ENCODE data around the gene TMEM259.

Gene TMEM259

GRCh38 chr19:1001538-1002166 is 19.3 kb downstream of the TMEM259 start:
- no peak for DNase-seq (ENCODE audit: low read depth)
- TF ChIP-seq, protein P1, sequence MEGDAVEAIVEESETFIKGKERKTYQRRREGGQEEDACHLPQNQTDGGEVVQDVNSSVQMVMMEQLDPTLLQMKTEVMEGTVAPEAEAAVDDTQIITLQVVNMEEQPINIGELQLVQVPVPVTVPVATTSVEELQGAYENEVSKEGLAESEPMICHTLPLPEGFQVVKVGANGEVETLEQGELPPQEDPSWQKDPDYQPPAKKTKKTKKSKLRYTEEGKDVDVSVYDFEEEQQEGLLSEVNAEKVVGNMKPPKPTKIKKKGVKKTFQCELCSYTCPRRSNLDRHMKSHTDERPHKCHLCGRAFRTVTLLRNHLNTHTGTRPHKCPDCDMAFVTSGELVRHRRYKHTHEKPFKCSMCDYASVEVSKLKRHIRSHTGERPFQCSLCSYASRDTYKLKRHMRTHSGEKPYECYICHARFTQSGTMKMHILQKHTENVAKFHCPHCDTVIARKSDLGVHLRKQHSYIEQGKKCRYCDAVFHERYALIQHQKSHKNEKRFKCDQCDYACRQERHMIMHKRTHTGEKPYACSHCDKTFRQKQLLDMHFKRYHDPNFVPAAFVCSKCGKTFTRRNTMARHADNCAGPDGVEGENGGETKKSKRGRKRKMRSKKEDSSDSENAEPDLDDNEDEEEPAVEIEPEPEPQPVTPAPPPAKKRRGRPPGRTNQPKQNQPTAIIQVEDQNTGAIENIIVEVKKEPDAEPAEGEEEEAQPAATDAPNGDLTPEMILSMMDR (conservative IDR thresholded peaks at IDR 0.05; ENCODE audit: low read depth, low read length), result peak; percentile 80
- H3K4me3 ChIP-seq (ENCODE audit: low read length), result no peak overlapping the region

GRCh38 chr19:1000591-1001537 is 20.1 kb downstream of the TMEM259 start:
- H3K4me3 ChIP-seq (ENCODE audit: low read length), result no peak overlapping the region
- DNase-seq (ENCODE audit: low read depth), result no peak
- TF ChIP-seq, protein P1 (conservative IDR thresholded peaks at IDR 0.05; ENCODE audit: low read depth, low read length), result no peak

DNA sequence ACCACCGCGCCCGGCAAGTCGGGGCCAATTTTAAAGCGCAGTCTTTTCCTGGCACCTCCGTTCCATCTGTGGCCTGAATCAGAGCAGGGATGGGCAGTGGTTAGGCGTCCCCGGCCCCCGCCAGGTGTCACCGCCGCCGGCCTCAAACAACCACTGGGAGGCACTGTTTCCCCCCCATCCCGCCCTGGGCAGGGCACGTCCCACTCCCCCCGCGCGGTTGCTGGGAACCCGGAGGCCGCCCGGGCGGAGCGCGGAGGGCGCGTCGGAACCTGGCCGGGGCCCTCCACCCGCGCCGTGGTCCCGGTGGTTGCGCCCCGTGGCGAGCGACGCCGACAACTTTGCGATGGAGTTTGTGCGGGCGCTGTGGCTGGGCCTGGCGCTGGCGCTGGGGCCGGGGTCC is 20.8 kb downstream of the TMEM259 start, which contains the start of gene GRIN3B:
Gene GRIN3B (plus strand): TSS at position 325 of the 400 bp plus-strand sequence. CDS start 19 bp downstream, at position 344.
- H3K4me3 ChIP-seq (ENCODE audit: low read length), result no peak within 1 kb of the TSS
- TF ChIP-seq, protein P1 (conservative IDR thresholded peaks at IDR 0.05; ENCODE audit: low read depth, low read length), result peak; percentile 56
- no peak for DNase-seq (ENCODE audit: low read depth)

DNA sequence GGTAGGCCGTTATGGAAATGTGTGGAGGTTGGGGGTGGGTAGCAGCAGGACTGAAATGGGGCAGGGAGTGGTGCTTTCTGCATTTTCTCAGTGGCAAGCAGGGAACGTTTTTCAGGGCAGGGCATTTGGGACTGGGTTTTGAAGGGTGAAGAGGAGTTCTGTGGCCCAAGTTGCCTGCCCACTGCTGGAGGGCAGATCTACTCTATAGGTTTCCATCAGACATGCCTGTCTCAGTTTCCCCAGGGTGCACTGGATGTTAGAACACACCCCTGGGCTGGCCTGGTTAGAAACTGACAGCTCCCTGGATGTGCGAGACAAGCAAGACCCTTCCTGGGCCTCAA is 21.6 kb downstream of the TMEM259 start:
- DNase-seq (ENCODE audit: low read depth), result no peak
- no peak overlapping the region for H3K4me3 ChIP-seq (ENCODE audit: low read length)
- TF ChIP-seq, protein P1 (conservative IDR thresholded peaks at IDR 0.05; ENCODE audit: low read depth, low read length), result no peak

- H3K4me3 ChIP-seq (ENCODE audit: low read length), result no peak overlapping the region
- TF ChIP-seq, protein P1 (conservative IDR thresholded peaks at IDR 0.05; ENCODE audit: low read depth, low read length), result no peak
- DNase-seq (ENCODE audit: low read depth), result no peak
These were observed 22.9 kb downstream of the TMEM259 start for GRCh38 chr19:998064-998463.

DNA sequence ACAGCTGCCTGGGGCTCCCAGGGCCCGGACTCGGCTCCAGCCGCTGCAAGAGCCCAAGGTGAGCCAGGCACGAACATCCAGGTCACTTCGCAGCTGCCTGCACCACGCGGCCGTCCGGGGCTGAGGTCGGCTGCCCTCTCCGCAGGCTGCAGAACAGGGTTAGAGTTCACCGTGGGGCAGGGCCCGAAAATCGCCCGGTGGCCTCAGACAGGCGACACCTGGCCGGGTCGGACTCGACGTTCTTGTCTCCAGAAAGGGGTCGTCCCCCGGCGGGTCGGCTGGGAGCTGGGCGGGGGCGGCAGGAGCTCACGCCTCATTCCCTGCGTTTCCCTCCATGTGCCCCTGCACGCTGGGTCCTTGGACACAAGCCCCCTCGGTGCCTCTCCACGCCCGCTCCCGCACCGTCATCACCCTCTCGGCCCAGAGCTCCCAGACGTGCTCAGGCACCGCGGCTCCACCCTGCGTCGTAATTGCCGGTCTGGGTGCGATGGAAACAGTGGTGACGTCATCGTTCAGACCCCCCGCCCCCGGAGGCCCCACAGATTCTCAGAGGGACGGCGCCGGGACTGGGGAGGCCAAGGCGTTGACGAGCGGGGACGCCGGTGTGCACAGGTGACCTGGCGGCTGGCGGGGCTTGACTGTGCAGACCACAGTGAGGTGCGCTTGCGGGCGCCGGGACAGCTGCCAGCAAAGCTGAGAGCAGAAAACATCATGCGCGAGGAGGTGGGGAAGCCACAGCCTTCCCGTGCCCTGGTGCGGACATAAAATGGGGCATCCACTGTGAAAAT is 24.7 kb downstream of the TMEM259 start:
- no peak for DNase-seq (ENCODE audit: low read depth)
- peak overlapping the region; percentile 17 for H3K4me3 ChIP-seq (ENCODE audit: low read length)
- TF ChIP-seq, protein P1 (conservative IDR thresholded peaks at IDR 0.05; ENCODE audit: low read depth, low read length), result no peak
